Measurements from ENCODE around the gene QPRT. TPM values are rescaled to one million over a fixed set of nuclear protein-coding genes. Genes with fewer than 3 reads are reported as not detected.

Gene QPRT
- polyA plus RNA-seq, 4 donors: 30.2 to 286 (median 32.0) TPM

GRCh38 chr16:29643596-29643995 lies 35.4 kb upstream of the QPRT start:
- H3K27ac ChIP-seq (ENCODE audit: low read depth in 1 of 3, low read length in 2 of 3): no peak overlapping the region
- FAIRE-seq (no peak), DNase-seq (no peak)
- H3K4me3 ChIP-seq (ENCODE audit: low read depth in 1 of 3, low read length in 3 of 3): no peak overlapping the region
- H3K9me3 ChIP-seq (ENCODE audit: control insufficient read depth in 2 of 2, insufficient read depth in 1 of 2, low read depth in 1 of 2, low read length in 1 of 2): no peaks in the 10 kb centered on the region
- no peaks in the 10 kb centered on the region for H3K4me1 ChIP-seq (ENCODE audit: control insufficient read depth in 3 of 3, insufficient read depth in 2 of 3, low read depth in 1 of 3, low read length in 2 of 3)
- no peaks in the 10 kb centered on the region for H3K27me3 ChIP-seq (ENCODE audit: control insufficient read depth in 3 of 3, insufficient read depth in 3 of 3, low read length in 3 of 3)
- no peaks in the 10 kb centered on the region for H3K36me3 ChIP-seq (ENCODE audit: control insufficient read depth in 3 of 3, insufficient read depth in 2 of 3, low read depth in 1 of 3, low read length in 3 of 3)
- 92 to 98% (median 94%) methylated on average over 7 of the region's 7 CpGs for WGBS, 3 donors

- 75 to 93% (median 77%) methylated on average over 9 of the region's 9 CpGs for WGBS, 3 donors
- DNase-seq: no peak
- FAIRE-seq: no peak
- Histone ChIP-seq H3K27ac (ENCODE audit: low read depth in 1 of 3, low read length in 2 of 3) (no peak overlapping the region), H3K36me3 (ENCODE audit: control insufficient read depth in 3 of 3, insufficient read depth in 2 of 3, low read depth in 1 of 3, low read length in 3 of 3) (no peaks in the 10 kb centered on the region), H3K27me3 (ENCODE audit: control insufficient read depth in 3 of 3, insufficient read depth in 3 of 3, low read length in 3 of 3) (no peaks in the 10 kb centered on the region), H3K4me1 (ENCODE audit: control insufficient read depth in 3 of 3, insufficient read depth in 2 of 3, low read depth in 1 of 3, low read length in 2 of 3) (no peaks in the 10 kb centered on the region), H3K4me3 (ENCODE audit: low read depth in 1 of 3, low read length in 3 of 3) (no peak overlapping the region), H3K9me3 (ENCODE audit: control insufficient read depth in 2 of 2, insufficient read depth in 1 of 2, low read depth in 1 of 2, low read length in 1 of 2) (no peaks in the 10 kb centered on the region)
Observed at GRCh38 chr16:29644338-29644857, 34.6 kb upstream of the QPRT start.

GRCh38 chr16:29644973-29645693 lies 33.8 kb upstream of the QPRT start:
- no peaks in the 10 kb centered on the region for H3K36me3 ChIP-seq (ENCODE audit: control insufficient read depth in 3 of 3, insufficient read depth in 2 of 3, low read depth in 1 of 3, low read length in 3 of 3)
- H3K9me3 ChIP-seq (ENCODE audit: control insufficient read depth in 2 of 2, insufficient read depth in 1 of 2, low read depth in 1 of 2, low read length in 1 of 2): no peaks in the 10 kb centered on the region
- no peak for DNase-seq
- 65 to 89% (median 88%) methylated on average over 4 of the region's 4 CpGs for WGBS, 3 donors
- H3K27ac ChIP-seq (ENCODE audit: low read depth in 1 of 3, low read length in 2 of 3): peak overlapping the region in 1 of 3 donors; percentile 9
- no peak for FAIRE-seq
- no peaks in the 10 kb centered on the region for H3K4me1 ChIP-seq (ENCODE audit: control insufficient read depth in 3 of 3, insufficient read depth in 2 of 3, low read depth in 1 of 3, low read length in 2 of 3)
- no peak overlapping the region for H3K4me3 ChIP-seq (ENCODE audit: low read depth in 1 of 3, low read length in 3 of 3)
- H3K27me3 ChIP-seq (ENCODE audit: control insufficient read depth in 3 of 3, insufficient read depth in 3 of 3, low read length in 3 of 3): no peaks in the 10 kb centered on the region

GRCh38 chr16:29645694-29646187 lies 33.2 kb upstream of the QPRT start:
- FAIRE-seq: no peak
- H3K27me3 ChIP-seq (ENCODE audit: control insufficient read depth in 3 of 3, insufficient read depth in 3 of 3, low read length in 3 of 3): no peaks in the 10 kb centered on the region
- no peak overlapping the region for H3K27ac ChIP-seq (ENCODE audit: low read depth in 1 of 3, low read length in 2 of 3)
- peak; percentile 37 to 62 for DNase-seq
- H3K9me3 ChIP-seq (ENCODE audit: control insufficient read depth in 2 of 2, insufficient read depth in 1 of 2, low read depth in 1 of 2, low read length in 1 of 2): no peaks in the 10 kb centered on the region
- no peak overlapping the region for H3K4me3 ChIP-seq (ENCODE audit: low read depth in 1 of 3, low read length in 3 of 3)
- H3K36me3 ChIP-seq (ENCODE audit: control insufficient read depth in 3 of 3, insufficient read depth in 2 of 3, low read depth in 1 of 3, low read length in 3 of 3): no peaks in the 10 kb centered on the region
- 56 to 69% (median 66%) methylated on average over 4 of the region's 4 CpGs for WGBS, 3 donors
- no peaks in the 10 kb centered on the region for H3K4me1 ChIP-seq (ENCODE audit: control insufficient read depth in 3 of 3, insufficient read depth in 2 of 3, low read depth in 1 of 3, low read length in 2 of 3)

GRCh38 chr16:29646947-29647346 lies 32.0 kb upstream of the QPRT start:
- Histone ChIP-seq H3K27ac (ENCODE audit: low read depth in 1 of 3, low read length in 2 of 3) (no peak overlapping the region), H3K4me1 (ENCODE audit: control insufficient read depth in 3 of 3, insufficient read depth in 2 of 3, low read depth in 1 of 3, low read length in 2 of 3) (no peaks in the 10 kb centered on the region), H3K4me3 (ENCODE audit: low read depth in 1 of 3, low read length in 3 of 3) (no peak overlapping the region), H3K27me3 (ENCODE audit: control insufficient read depth in 3 of 3, insufficient read depth in 3 of 3, low read length in 3 of 3) (no peaks in the 10 kb centered on the region), H3K36me3 (ENCODE audit: control insufficient read depth in 3 of 3, insufficient read depth in 2 of 3, low read depth in 1 of 3, low read length in 3 of 3) (no peaks in the 10 kb centered on the region), H3K9me3 (ENCODE audit: control insufficient read depth in 2 of 2, insufficient read depth in 1 of 2, low read depth in 1 of 2, low read length in 1 of 2) (no peaks in the 10 kb centered on the region)
- WGBS, 3 donors: 52 to 78% (median 74%) methylated on average over 3 of the region's 3 CpGs
- FAIRE-seq (no peak), DNase-seq (no peak)

- FAIRE-seq (no peak), DNase-seq (no peak)
- Histone ChIP-seq H3K27ac (ENCODE audit: low read depth in 1 of 3, low read length in 2 of 3) (no peak overlapping the region), H3K4me3 (ENCODE audit: low read depth in 1 of 3, low read length in 3 of 3) (no peak overlapping the region), H3K36me3 (ENCODE audit: control insufficient read depth in 3 of 3, insufficient read depth in 2 of 3, low read depth in 1 of 3, low read length in 3 of 3) (no peaks in the 10 kb centered on the region), H3K4me1 (ENCODE audit: control insufficient read depth in 3 of 3, insufficient read depth in 2 of 3, low read depth in 1 of 3, low read length in 2 of 3) (no peaks in the 10 kb centered on the region), H3K27me3 (ENCODE audit: control insufficient read depth in 3 of 3, insufficient read depth in 3 of 3, low read length in 3 of 3) (no peaks in the 10 kb centered on the region), H3K9me3 (ENCODE audit: control insufficient read depth in 2 of 2, insufficient read depth in 1 of 2, low read depth in 1 of 2, low read length in 1 of 2) (no peaks in the 10 kb centered on the region)
- WGBS, 3 donors: 75 to 84% (median 76%) methylated on average over 9 of the region's 9 CpGs
Observed at GRCh38 chr16:29649588-29650494, 29.1 kb upstream of the QPRT start.

- Histone ChIP-seq H3K4me3 (ENCODE audit: low read depth in 1 of 3, low read length in 3 of 3) (no peak overlapping the region), H3K36me3 (ENCODE audit: control insufficient read depth in 3 of 3, insufficient read depth in 2 of 3, low read depth in 1 of 3, low read length in 3 of 3) (no peaks in the 10 kb centered on the region), H3K4me1 (ENCODE audit: control insufficient read depth in 3 of 3, insufficient read depth in 2 of 3, low read depth in 1 of 3, low read length in 2 of 3) (no peaks in the 10 kb centered on the region), H3K27ac (ENCODE audit: low read depth in 1 of 3, low read length in 2 of 3) (no peak overlapping the region), H3K27me3 (ENCODE audit: control insufficient read depth in 3 of 3, insufficient read depth in 3 of 3, low read length in 3 of 3) (no peaks in the 10 kb centered on the region), H3K9me3 (ENCODE audit: control insufficient read depth in 2 of 2, insufficient read depth in 1 of 2, low read depth in 1 of 2, low read length in 1 of 2) (no peaks in the 10 kb centered on the region)
- FAIRE-seq (no peak), DNase-seq (no peak)
- WGBS, 3 donors: 98 to 100% (median 99%) methylated on average over 2 of the region's 2 CpGs
Observed at GRCh38 chr16:29650771-29651170, 28.2 kb upstream of the QPRT start.

- H3K27me3 ChIP-seq (ENCODE audit: control insufficient read depth in 3 of 3, insufficient read depth in 3 of 3, low read length in 3 of 3): no peaks in the 10 kb centered on the region
- no peak for DNase-seq
- FAIRE-seq: no peak
- WGBS, 3 donors: 87 to 92% (median 89%) methylated on average over 2 of the region's 2 CpGs
- H3K36me3 ChIP-seq (ENCODE audit: control insufficient read depth in 3 of 3, insufficient read depth in 2 of 3, low read depth in 1 of 3, low read length in 3 of 3): no peaks in the 10 kb centered on the region
- no peaks in the 10 kb centered on the region for H3K4me1 ChIP-seq (ENCODE audit: control insufficient read depth in 3 of 3, insufficient read depth in 2 of 3, low read depth in 1 of 3, low read length in 2 of 3)
- no peaks in the 10 kb centered on the region for H3K9me3 ChIP-seq (ENCODE audit: control insufficient read depth in 2 of 2, insufficient read depth in 1 of 2, low read depth in 1 of 2, low read length in 1 of 2)
- H3K27ac ChIP-seq (ENCODE audit: low read depth in 1 of 3, low read length in 2 of 3): no peak overlapping the region
- H3K4me3 ChIP-seq (ENCODE audit: low read depth in 1 of 3, low read length in 3 of 3): no peak overlapping the region
Observed at GRCh38 chr16:29651774-29652349, 27.1 kb upstream of the QPRT start.

All from small intestine (tissue), 7 donors.